Endodermal cell (in vitro differentiated cells): ENCODE results near the gene JAKMIP2. TPM values are rescaled to one million over a fixed set of nuclear protein-coding genes. Genes with fewer than 3 reads are reported as not detected.

Source experiments
- DNase-seq: peaks from one replicate; pipeline ENCODE4 v3.0.0-alpha.2; 2017
- H3K27ac ChIP-seq: 2 replicates; pipeline ENCODE4 v1.5.1; 2013; ENCODE audit warnings: mild to moderate bottlenecking, low read depth, low read length, moderate library complexity
- H3K27me3 ChIP-seq: 2 replicates; pipeline ENCODE4 v1.6.1; 2013; ENCODE audit warnings: mild to moderate bottlenecking, low read length, moderate library complexity; ENCODE audit not compliant: insufficient read depth, control insufficient read depth, poor library complexity, severe bottlenecking
- H3K36me3 ChIP-seq: 2 replicates; pipeline ENCODE4 v1.7.0; 2013; ENCODE audit warnings: mild to moderate bottlenecking, low read length, moderate library complexity; ENCODE audit not compliant: control insufficient read depth, insufficient read depth
- H3K4me1 ChIP-seq: one replicate; pipeline ENCODE4 v1.7.0; 2013; ENCODE audit warnings: low read length; ENCODE audit not compliant: control insufficient read depth, insufficient read depth
- H3K4me3 ChIP-seq: 2 replicates; pipeline ENCODE4 v1.5.1; 2013; ENCODE audit warnings: mild to moderate bottlenecking, low read length, moderate library complexity
- H3K9ac ChIP-seq: 2 replicates; pipeline ENCODE4 v1.6.1; 2013; ENCODE audit warnings: mild to moderate bottlenecking, low read length, moderate library complexity; ENCODE audit not compliant: poor library complexity, severe bottlenecking; ENCODE audit errors: extremely low read depth
- H3K9me3 ChIP-seq: 2 replicates; pipeline ENCODE4 v1.6.1; 2013; ENCODE audit warnings: mild to moderate bottlenecking, low read length, moderate library complexity; ENCODE audit not compliant: control insufficient read depth
- H3K27ac Mint-ChIP-seq: 2 replicates; pipeline ENCODE4 v1.8.0; 2020; ENCODE audit warnings: mixed read lengths
- H3K27me3 Mint-ChIP-seq: 2 replicates; pipeline ENCODE4 v1.8.0; 2021; ENCODE audit warnings: mild to moderate bottlenecking, mixed read lengths; ENCODE audit not compliant: insufficient read depth
- H3K36me3 Mint-ChIP-seq: 2 replicates; pipeline ENCODE4 v1.8.0; 2020; ENCODE audit warnings: low read depth, mixed read lengths
- H3K4me1 Mint-ChIP-seq: 2 replicates; pipeline ENCODE4 v1.8.0; 2020; ENCODE audit warnings: mixed read lengths
- H3K4me3 Mint-ChIP-seq: 2 replicates; pipeline ENCODE4 v1.8.0; 2020; ENCODE audit warnings: mild to moderate bottlenecking, moderate library complexity, mixed read lengths
- H3K9me3 Mint-ChIP-seq: 2 replicates; pipeline ENCODE4 v1.8.0; 2020; ENCODE audit warnings: mild to moderate bottlenecking, mixed read lengths
- CTCF ChIP-seq: fragments of 200-600 bp; sonication (generic); conservative IDR thresholded peaks from 2 replicates; pipeline ENCODE4 v1.5.0; 2021; ENCODE audit warnings: antibody characterized with exemption, mild to moderate bottlenecking
- WGBS, 2 experiments: methylation state at CpG; one replicate each; pipeline versions ENCODE4 v1.1.5 to v1.1.7; 2013; ENCODE audit warnings: missing lambda C conversion rate in 2 of 2, mixed read lengths in 1 of 2; ENCODE audit not compliant: insufficient coverage in 1 of 2, insufficient read length in 1 of 2; 5-methylcytosine and 5-hydroxymethylcytosine counted together
- total RNA-seq, 2 donors: library from RNA; stranded (reverse); fragmentation: NEBNext Ultra II Directional in 1 of 2; extraction: Animal tissue kit (Norgen Biotek cat#: 25700) in 1 of 2; gene quantifications; 2 replicates in 1 of 2; 3 replicates in 1 of 2; pipeline ENCODE4 v1.2.1, GENCODE V29; 2021

JAKMIP2 gene
- total RNA-seq, 2 donors from 2014 or later: 6.9 to 16.7 TPM

DNA sequence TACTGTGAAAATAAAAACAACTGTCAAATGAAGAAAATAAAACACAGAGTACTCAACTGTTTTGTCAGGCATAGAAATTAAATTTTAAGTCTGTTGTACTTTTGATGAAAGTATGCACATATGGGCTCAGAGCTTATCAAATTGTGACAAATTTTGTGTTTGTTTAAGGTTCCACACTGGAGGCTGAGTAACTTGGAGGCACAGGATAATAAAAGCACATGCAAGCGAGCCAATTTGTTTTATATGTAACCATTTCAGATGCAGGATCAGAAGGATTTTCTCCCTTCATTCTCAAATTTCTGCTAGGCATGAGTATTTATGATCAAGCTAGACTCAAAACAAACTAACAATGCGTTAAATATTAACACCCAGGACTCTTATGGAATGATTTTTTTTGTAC is 87.8 kb downstream of the JAKMIP2 start:
- Histone ChIP-seq H3K4me1 (no peaks in the 10 kb centered on the region), H3K9ac (no peak overlapping the region), H3K4me3 (no peak overlapping the region), H3K9me3 (peaks cover 26% of the 10 kb centered on the region), H3K27ac (no peak overlapping the region), H3K36me3 (no peaks in the 10 kb centered on the region), H3K27me3 (no peaks in the 10 kb centered on the region)
- H3K9me3 Mint-ChIP-seq: peaks cover 34% of the 10 kb centered on the region
- DNase-seq: no peak
- H3K27ac Mint-ChIP-seq: no peak overlapping the region
- WGBS, 2 experiments: 94% methylated on average over 2 of the region's 2 CpGs; no CpG with 5 or more reads in 1 of the 2 experiments
- no peak for TF ChIP-seq CTCF
- H3K36me3 Mint-ChIP-seq: peaks cover 16% of the 10 kb centered on the region
- no peaks in the 10 kb centered on the region for H3K27me3 Mint-ChIP-seq
- H3K4me1 Mint-ChIP-seq: peaks cover 3% of the 10 kb centered on the region
- H3K4me3 Mint-ChIP-seq: no peak overlapping the region

GRCh38 chr5:147693233-147693632 is 89.3 kb downstream of the JAKMIP2 start:
- no CpG with 5 or more reads among the region's 1 CpG for WGBS, 2 experiments
- no peak overlapping the region for H3K4me3 ChIP-seq
- no peak for TF ChIP-seq CTCF
- no peak overlapping the region for H3K27ac ChIP-seq
- H3K9me3 ChIP-seq: peaks cover 17% of the 10 kb centered on the region
- H3K27me3 ChIP-seq: no peaks in the 10 kb centered on the region
- no peak overlapping the region for H3K9ac ChIP-seq
- H3K4me1 ChIP-seq: no peaks in the 10 kb centered on the region
- Mint-ChIP-seq H3K4me3 (no peak overlapping the region), H3K9me3 (peaks cover 22% of the 10 kb centered on the region), H3K27ac (no peak overlapping the region), H3K27me3 (no peaks in the 10 kb centered on the region), H3K36me3 (peaks cover 6% of the 10 kb centered on the region), H3K4me1 (peaks cover 3% of the 10 kb centered on the region)
- DNase-seq: no peak
- H3K36me3 ChIP-seq: no peaks in the 10 kb centered on the region

GRCh38 chr5:147691130-147691529 is 91.4 kb downstream of the JAKMIP2 start:
- WGBS, 2 experiments: 88% methylated on average over 3 of the region's 3 CpGs; no CpG with 5 or more reads in 1 of the 2 experiments
- no peak for TF ChIP-seq CTCF
- no peak overlapping the region for H3K27ac ChIP-seq
- H3K27me3 ChIP-seq: no peaks in the 10 kb centered on the region
- no peaks in the 10 kb centered on the region for H3K27me3 Mint-ChIP-seq
- H3K36me3 ChIP-seq: no peaks in the 10 kb centered on the region
- no peak overlapping the region for H3K4me3 Mint-ChIP-seq
- DNase-seq: no peak
- H3K27ac Mint-ChIP-seq: no peak overlapping the region
- no peak overlapping the region for H3K4me3 ChIP-seq
- H3K36me3 Mint-ChIP-seq: no peaks in the 10 kb centered on the region
- H3K4me1 ChIP-seq: no peaks in the 10 kb centered on the region
- H3K9ac ChIP-seq: no peak overlapping the region
- peaks cover 3% of the 10 kb centered on the region for H3K4me1 Mint-ChIP-seq
- H3K9me3 Mint-ChIP-seq: peaks cover 1% of the 10 kb centered on the region
- no peaks in the 10 kb centered on the region for H3K9me3 ChIP-seq
